HEK293 (cell line): ENCODE data around the gene C1GALT1C1.

Experiments used
- CTCF ChIA-PET: fragments of 350-600 bp; formaldehyde crosslinking; extraction: SDS; loops from one replicate; lab custom pipeline; 2021; ENCODE audit warnings: antibody characterized with exemption; lab: Yijun Ruan, JAX
- POLR2A ChIA-PET: fragments of 300-600 bp; formaldehyde crosslinking; extraction: SDS; loops from one replicate; lab custom pipeline; 2020; ENCODE audit warnings: antibody characterized with exemption, inconsistent platforms; lab: Yijun Ruan, JAX
- H3K27ac ChIP-seq: fragments of 200-500 bp; sonication (Bioruptor generic); 2 replicates; pipeline ENCODE4 v1.5.1; 2014; ENCODE audit warnings: low read depth, low read length, control low read depth, inconsistent platforms; ENCODE audit errors: extremely low read depth
- H3K36me3 ChIP-seq, 2 experiments: fragments of 200-500 bp in 1 of 2; sonication (Bioruptor generic) in 1 of 2; 1 replicate in 1 of 2; 2 replicates in 1 of 2; pipeline ENCODE4 v1.5.1; 2014 to 2017; ENCODE audit warnings: inconsistent platforms in 2 of 2, low read length in 2 of 2; ENCODE audit not compliant: control insufficient read depth in 2 of 2, insufficient read depth in 1 of 2
- H3K4me1 ChIP-seq: fragments of 200-500 bp; sonication (Bioruptor generic); 2 replicates; pipeline ENCODE4 v1.5.1; 2014; ENCODE audit warnings: mild to moderate bottlenecking, low read length, inconsistent platforms; ENCODE audit not compliant: control insufficient read depth, insufficient read depth
- H3K4me3 ChIP-seq: 2 replicates; pipeline ENCODE4 v1.5.1; 2011; ENCODE audit warnings: low read depth, mild to moderate bottlenecking, control low read depth, low read length, moderate library complexity
- H3K9me3 ChIP-seq: fragments of 200-500 bp; sonication (Bioruptor generic); 2 replicates; pipeline ENCODE4 v1.5.1; 2014; ENCODE audit warnings: low read depth, low read length, inconsistent platforms; ENCODE audit not compliant: control insufficient read depth, insufficient read depth
- BCL11B ChIP-seq: fragments of 450-650 bp; formaldehyde crosslinking; IDR thresholded peaks from 2 replicates; pipeline ENCODE4 v1.5.1; 2016; ENCODE audit warnings: low read depth, missing biosample characterization, missing genetic modification characterization
- CTCF ChIP-seq: fragments of 450-650 bp; formaldehyde crosslinking; IDR thresholded peaks from 2 replicates; pipeline ENCODE4 v1.5.1; 2016; ENCODE audit warnings: missing biosample characterization, missing genetic modification characterization
- HOXD13 ChIP-seq: sonication (generic); formaldehyde crosslinking; IDR thresholded peaks from 2 replicates; pipeline ENCODE4 v1.8.0; 2022; ENCODE audit warnings: missing genetic modification reagents, borderline replicate concordance
- KLF7 ChIP-seq: fragments of 450-650 bp; formaldehyde crosslinking; IDR thresholded peaks from 2 replicates; pipeline ENCODE4 v1.5.1; 2016; ENCODE audit warnings: missing biosample characterization, missing genetic modification characterization, borderline replicate concordance
- MEIS1 ChIP-seq: sonication (generic); formaldehyde crosslinking; IDR thresholded peaks from 2 replicates; pipeline ENCODE4 v1.8.1; 2022; ENCODE audit warnings: missing genetic modification reagents, mild to moderate bottlenecking, borderline replicate concordance
- SP3 ChIP-seq: fragments of 450-650 bp; formaldehyde crosslinking; IDR thresholded peaks from 2 replicates; pipeline ENCODE4 v1.5.1; 2016; ENCODE audit warnings: missing biosample characterization, missing genetic modification characterization
- TRIM28 ChIP-seq: IDR thresholded peaks from 2 replicates; pipeline ENCODE4 v1.6.1; 2011; ENCODE audit warnings: low read length, control low read depth, borderline replicate concordance
- TSHZ1 ChIP-seq: fragments of 450-650 bp; formaldehyde crosslinking; IDR thresholded peaks from 2 replicates; pipeline ENCODE4 v1.5.1; 2016; ENCODE audit warnings: missing biosample characterization, missing genetic modification characterization, borderline replicate concordance
- ZBTB17 ChIP-seq: fragments of 450-650 bp; formaldehyde crosslinking; IDR thresholded peaks from 2 replicates; pipeline ENCODE4 v1.5.1; 2016; ENCODE audit warnings: missing biosample characterization, missing genetic modification characterization
- ZBTB21 ChIP-seq: fragments of 450-650 bp; formaldehyde crosslinking; IDR thresholded peaks from 2 replicates; pipeline ENCODE4 v1.5.1; 2017; ENCODE audit warnings: missing biosample characterization, missing genetic modification characterization
- ZNF211 ChIP-seq: fragments of 450-650 bp; formaldehyde crosslinking; IDR thresholded peaks from 2 replicates; pipeline ENCODE4 v1.5.1; 2016; ENCODE audit warnings: low read depth, missing biosample characterization, missing genetic modification characterization
- ZNF248 ChIP-seq: fragments of 450-650 bp; formaldehyde crosslinking; IDR thresholded peaks from 2 replicates; pipeline ENCODE4 v1.5.1; 2017; ENCODE audit warnings: missing biosample characterization, missing genetic modification characterization
- ZNF274 ChIP-seq, 2 experiments: fragments of 200-500 bp in 1 of 2; fragments of 450-650 bp in 1 of 2; sonication (Bioruptor generic) in 1 of 2; formaldehyde crosslinking in 1 of 2; IDR thresholded peaks; 2 replicates each; pipeline versions ENCODE4 v1.5.1 to v1.6.1; 2014 to 2016; ENCODE audit warnings: borderline replicate concordance in 1 of 2, inconsistent platforms in 1 of 2, low read length in 1 of 2, missing biosample characterization in 1 of 2, missing genetic modification characterization in 1 of 2
- ZNF302 ChIP-seq: fragments of 450-650 bp; formaldehyde crosslinking; IDR thresholded peaks from 2 replicates; pipeline ENCODE4 v1.5.1; 2016; ENCODE audit warnings: missing biosample characterization, missing genetic modification characterization, low read depth
- ZNF311 ChIP-seq: fragments of 450-650 bp; formaldehyde crosslinking; IDR thresholded peaks from 2 replicates; pipeline ENCODE4 v1.5.1; 2017; ENCODE audit warnings: missing biosample characterization, missing genetic modification characterization, borderline replicate concordance
- ZNF324 ChIP-seq: fragments of 450-650 bp; formaldehyde crosslinking; IDR thresholded peaks from 2 replicates; pipeline ENCODE4 v1.5.1; 2016; ENCODE audit warnings: missing biosample characterization, missing genetic modification characterization
- ZNF423 ChIP-seq: fragments of 450-650 bp; formaldehyde crosslinking; IDR thresholded peaks from 2 replicates; pipeline ENCODE4 v1.5.1; 2016; ENCODE audit warnings: missing biosample characterization, missing genetic modification characterization
- ZNF555 ChIP-seq: fragments of 450-650 bp; formaldehyde crosslinking; conservative IDR thresholded peaks from 2 replicates; pipeline ENCODE4 v1.5.1; 2017; ENCODE audit warnings: missing biosample characterization, mild to moderate bottlenecking, missing genetic modification characterization, inconsistent platforms
- ZNF596 ChIP-seq: fragments of 450-650 bp; IDR thresholded peaks from 2 replicates; pipeline ENCODE4 v1.5.0; 2018; ENCODE audit warnings: missing biosample characterization, mild to moderate bottlenecking, missing genetic modification characterization, moderate library complexity
- ZNF629 ChIP-seq: fragments of 450-650 bp; formaldehyde crosslinking; IDR thresholded peaks from 2 replicates; pipeline ENCODE4 v1.5.1; 2017; ENCODE audit warnings: missing biosample characterization, missing genetic modification characterization
- ZNF664 ChIP-seq: fragments of 450-650 bp; formaldehyde crosslinking; IDR thresholded peaks from 2 replicates; pipeline ENCODE4 v1.5.1; 2016; ENCODE audit warnings: missing biosample characterization, missing genetic modification characterization
- ZNF76 ChIP-seq: fragments of 450-650 bp; formaldehyde crosslinking; IDR thresholded peaks from 2 replicates; pipeline ENCODE4; 2016; ENCODE audit warnings: low read depth, missing biosample characterization, missing genetic modification characterization, borderline replicate concordance
- ZNF843 ChIP-seq: fragments of 450-650 bp; formaldehyde crosslinking; IDR thresholded peaks from 2 replicates; pipeline ENCODE4 v1.5.1; 2016; ENCODE audit warnings: missing biosample characterization, missing genetic modification characterization
- ZSCAN16 ChIP-seq: fragments of 450-650 bp; formaldehyde crosslinking; IDR thresholded peaks from 2 replicates; pipeline ENCODE4 v1.5.1; 2016; ENCODE audit warnings: missing biosample characterization, missing genetic modification characterization
- TF ChIP-seq, protein P1 (sequence below): fragments of 450-650 bp; formaldehyde crosslinking; IDR thresholded peaks from 2 replicates; pipeline ENCODE4 v1.5.1; 2016; ENCODE audit warnings: missing biosample characterization, missing genetic modification characterization
- TF ChIP-seq, protein P2 (sequence below): fragments of 450-650 bp; formaldehyde crosslinking; optimal IDR thresholded peaks from 2 replicates; pipeline ENCODE3; 2016; ENCODE audit warnings: missing biosample characterization, mild to moderate bottlenecking, missing genetic modification characterization
- TF ChIP-seq, protein P3 (sequence below): fragments of 450-650 bp; formaldehyde crosslinking; IDR thresholded peaks from 2 replicates; pipeline ENCODE4 v1.5.1; 2016; ENCODE audit warnings: missing biosample characterization, missing genetic modification characterization

C1GALT1C1 gene

GRCh38 chrX:120603707-120604360 is 26.0 kb downstream of the C1GALT1C1 start, which contains the start of gene MCTS1:
Gene MCTS1 (plus strand): TSS chrX:120604101. CDS start chrX:120604237, 136 bp downstream.
- no peaks in the 10 kb centered on the region for H3K9me3 ChIP-seq
- H3K4me3 ChIP-seq = peak within 1 kb of the TSS; percentile 54
- POLR2A ChIA-PET = interaction anchor here (0.6 to 2.6 kb wide), 9 partner anchors 23 to 280 kb away, joined by 3 to 37 read pairs (median 4); partner anchors contain the start of genes C1GALT1C1 and CUL4B
- H3K27ac ChIP-seq = peak within 1 kb of the TSS; percentile 62
- H3K36me3 ChIP-seq = peaks cover 0 to 15% of the 10 kb centered on the region in 2 experiments
- CTCF ChIA-PET = interaction anchor here (1.2 kb wide), 1 partner anchor 53 kb away, joined by 4 read pairs; no protein-coding TSS in a partner anchor
- H3K4me1 ChIP-seq = no peaks in the 10 kb centered on the region; the same call in 1 of the 2 replicates
- TF ChIP-seq ZNF302 (tag by site-specific recombination) = no peak
- no peak for TF ChIP-seq ZNF248 (tag by site-specific recombination)
- TF ChIP-seq, protein P1, sequence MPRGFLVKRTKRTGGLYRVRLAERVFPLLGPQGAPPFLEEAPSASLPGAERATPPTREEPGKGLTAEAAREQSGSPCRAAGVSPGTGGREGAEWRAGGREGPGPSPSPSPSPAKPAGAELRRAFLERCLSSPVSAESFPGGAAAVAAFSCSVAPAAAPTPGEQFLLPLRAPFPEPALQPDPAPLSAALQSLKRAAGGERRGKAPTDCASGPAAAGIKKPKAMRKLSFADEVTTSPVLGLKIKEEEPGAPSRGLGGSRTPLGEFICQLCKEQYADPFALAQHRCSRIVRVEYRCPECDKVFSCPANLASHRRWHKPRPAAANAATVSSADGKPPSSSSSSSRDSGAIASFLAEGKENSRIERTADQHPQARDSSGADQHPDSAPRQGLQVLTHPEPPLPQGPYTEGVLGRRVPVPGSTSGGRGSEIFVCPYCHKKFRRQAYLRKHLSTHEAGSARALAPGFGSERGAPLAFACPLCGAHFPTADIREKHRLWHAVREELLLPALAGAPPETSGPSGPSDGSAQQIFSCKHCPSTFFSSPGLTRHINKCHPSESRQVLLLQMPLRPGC (tag by site-specific recombination) = no peak
- peak; percentile 81 for TF ChIP-seq ZBTB21
- TF ChIP-seq ZNF555 (tag by site-specific recombination) = no peak
- no peak for TF ChIP-seq KLF7 (tag by site-specific recombination)
- peak; percentile 24; the same call in 1 of the 2 replicates for TF ChIP-seq ZNF324
- TF ChIP-seq, protein P2, sequence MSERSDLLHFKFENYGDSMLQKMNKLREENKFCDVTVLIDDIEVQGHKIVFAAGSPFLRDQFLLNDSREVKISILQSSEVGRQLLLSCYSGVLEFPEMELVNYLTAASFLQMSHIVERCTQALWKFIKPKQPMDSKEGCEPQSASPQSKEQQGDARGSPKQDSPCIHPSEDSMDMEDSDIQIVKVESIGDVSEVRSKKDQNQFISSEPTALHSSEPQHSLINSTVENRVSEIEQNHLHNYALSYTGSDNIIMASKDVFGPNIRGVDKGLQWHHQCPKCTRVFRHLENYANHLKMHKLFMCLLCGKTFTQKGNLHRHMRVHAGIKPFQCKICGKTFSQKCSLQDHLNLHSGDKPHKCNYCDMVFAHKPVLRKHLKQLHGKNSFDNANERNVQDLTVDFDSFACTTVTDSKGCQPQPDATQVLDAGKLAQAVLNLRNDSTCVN (tag by site-specific recombination) = no peak
- no peak for TF ChIP-seq ZSCAN16 (tag by site-specific recombination)
- no peak for TF ChIP-seq ZNF76 (tag by site-specific recombination)
- TF ChIP-seq ZNF211 (tag by site-specific recombination) = no peak
- no peak for TF ChIP-seq TRIM28
- TF ChIP-seq ZNF423 (tag by site-specific recombination) = no peak
- TF ChIP-seq TSHZ1 (tag by site-specific recombination) = no peak
- TF ChIP-seq MEIS1 (CRISPR knock-in tag) = no peak
- no peak for TF ChIP-seq ZNF596 (tag by site-specific recombination)
- no peak for TF ChIP-seq ZNF311 (tag by site-specific recombination)
- peak; percentile 81 for TF ChIP-seq SP3 (tag by site-specific recombination)
- TF ChIP-seq ZNF274 (IDR thresholded peaks at IDR 0.05; ENCODE audit: low read length) = no peak
- no peak for TF ChIP-seq ZNF274 (tag by site-specific recombination; IDR thresholded peaks at IDR 0.05; ENCODE audit: borderline replicate concordance)
- TF ChIP-seq ZNF629 (tag by site-specific recombination) = peak; percentile 88
- TF ChIP-seq, protein P3, sequence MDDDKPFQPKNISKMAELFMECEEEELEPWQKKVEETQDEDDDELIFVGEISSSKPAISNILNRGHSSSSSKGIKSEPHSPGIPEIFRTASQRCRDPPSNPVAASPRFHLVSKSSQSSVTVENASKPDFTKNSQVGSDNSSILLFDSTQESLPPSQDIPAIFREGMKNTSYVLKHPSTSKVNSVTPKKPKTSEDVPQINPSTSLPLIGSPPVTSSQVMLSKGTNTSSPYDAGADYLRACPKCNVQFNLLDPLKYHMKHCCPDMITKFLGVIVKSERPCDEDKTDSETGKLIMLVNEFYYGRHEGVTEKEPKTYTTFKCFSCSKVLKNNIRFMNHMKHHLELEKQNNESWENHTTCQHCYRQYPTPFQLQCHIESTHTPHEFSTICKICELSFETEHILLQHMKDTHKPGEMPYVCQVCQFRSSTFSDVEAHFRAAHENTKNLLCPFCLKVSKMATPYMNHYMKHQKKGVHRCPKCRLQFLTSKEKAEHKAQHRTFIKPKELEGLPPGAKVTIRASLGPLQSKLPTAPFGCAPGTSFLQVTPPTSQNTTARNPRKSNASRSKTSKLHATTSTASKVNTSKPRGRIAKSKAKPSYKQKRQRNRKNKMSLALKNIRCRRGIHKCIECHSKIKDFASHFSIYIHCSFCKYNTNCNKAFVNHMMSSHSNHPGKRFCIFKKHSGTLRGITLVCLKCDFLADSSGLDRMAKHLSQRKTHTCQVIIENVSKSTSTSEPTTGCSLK (tag by site-specific recombination) = no peak
- 0 out of 2 replicates have a peak, but pooled peaks have one; percentile 21 for TF ChIP-seq ZNF843 (tag by site-specific recombination)
- peak; percentile 75 for TF ChIP-seq ZBTB17 (tag by site-specific recombination)
- peak; percentile 96 for TF ChIP-seq HOXD13 (CRISPR knock-in tag)
- TF ChIP-seq ZNF664 (tag by site-specific recombination) = no peak
- no peak for TF ChIP-seq BCL11B
- TF ChIP-seq CTCF (tag by site-specific recombination) = no peak
